ENCODE data around the gene AOC1. TPM values are rescaled to one million over a fixed set of nuclear protein-coding genes. Genes with fewer than 3 reads are reported as not detected.

Gene AOC1
- total and polyA plus RNA-seq, 4 donors, result 0.01 to 0.08 TPM; not detected in 2

DNA sequence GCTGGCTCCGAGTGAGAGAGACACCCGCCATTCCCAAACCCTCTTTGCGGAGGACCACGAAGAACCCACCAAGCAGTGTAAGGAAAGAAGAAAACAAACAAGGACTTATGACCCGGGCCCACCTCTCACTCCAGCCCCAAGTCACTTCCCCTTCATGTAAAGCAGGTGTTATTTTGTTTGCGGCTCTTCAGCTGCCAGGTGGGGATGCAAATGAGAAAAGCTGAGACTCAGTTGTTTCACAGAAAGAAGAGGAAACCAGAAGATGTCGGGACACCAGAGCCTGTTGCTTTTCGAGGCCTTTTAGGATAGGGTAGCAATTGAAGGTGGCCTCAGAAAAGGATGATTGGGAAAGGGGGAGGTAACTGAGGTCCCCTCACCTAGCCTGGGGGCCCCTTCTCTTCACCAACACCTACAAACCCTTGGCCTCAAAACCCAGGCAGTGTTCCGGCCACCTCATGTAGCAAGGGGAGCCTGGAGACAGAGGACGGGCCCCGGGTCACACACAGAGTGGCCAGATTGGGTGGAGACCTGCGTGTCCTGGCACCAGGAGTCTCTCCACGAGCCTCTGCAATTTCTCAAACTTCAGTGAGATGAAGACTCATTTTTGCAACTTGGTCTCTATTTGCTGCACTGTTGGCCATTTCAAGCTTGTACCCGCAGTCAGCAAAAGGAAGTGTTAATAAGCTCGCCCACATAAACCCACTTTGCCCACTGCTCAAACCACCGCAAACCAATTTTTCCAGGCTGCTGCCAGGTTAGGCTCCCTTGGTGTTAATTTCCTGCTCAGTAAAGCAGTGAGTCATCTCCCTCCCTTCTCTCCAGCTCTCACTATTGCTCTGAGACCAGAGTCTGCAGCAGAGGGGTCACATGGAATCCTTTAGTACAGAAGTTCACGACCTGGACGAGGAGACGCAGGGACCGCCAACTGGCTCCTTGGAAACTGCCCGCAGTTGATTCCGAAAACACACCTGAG is 45.5 kb downstream of the AOC1 start:
- H3K4me3 ChIP-seq (ENCODE audit: low read depth in 1 of 3, low read length in 3 of 3), result no peak overlapping the region
- peaks cover 2 to 17% (median 10%) of the 10 kb centered on the region in 4 donors for H3K4me1 ChIP-seq (ENCODE audit: control insufficient read depth in 4 of 4, insufficient read depth in 4 of 4, low read length in 3 of 4)
- H3K27ac ChIP-seq (ENCODE audit: low read depth in 1 of 2, low read length in 2 of 2), result no peak overlapping the region
- no peak for TF ChIP-seq EGR1 (IDR thresholded peaks at IDR 0.05; ENCODE audit: low read depth in 2 of 2)
- TF ChIP-seq FOXA1 (IDR thresholded peaks at IDR 0.05), result no peak
- TF ChIP-seq JUND (IDR thresholded peaks at IDR 0.05), result no peak
- TF ChIP-seq HNF4A (conservative IDR thresholded peaks at IDR 0.05), result no peak
- TF ChIP-seq YY1 (IDR thresholded peaks at IDR 0.05), result no peak
- TF ChIP-seq MAX (IDR thresholded peaks at IDR 0.05), result no peak
- TF ChIP-seq HNF4G (IDR thresholded peaks at IDR 0.05), result no peak
- TF ChIP-seq, protein P1, sequence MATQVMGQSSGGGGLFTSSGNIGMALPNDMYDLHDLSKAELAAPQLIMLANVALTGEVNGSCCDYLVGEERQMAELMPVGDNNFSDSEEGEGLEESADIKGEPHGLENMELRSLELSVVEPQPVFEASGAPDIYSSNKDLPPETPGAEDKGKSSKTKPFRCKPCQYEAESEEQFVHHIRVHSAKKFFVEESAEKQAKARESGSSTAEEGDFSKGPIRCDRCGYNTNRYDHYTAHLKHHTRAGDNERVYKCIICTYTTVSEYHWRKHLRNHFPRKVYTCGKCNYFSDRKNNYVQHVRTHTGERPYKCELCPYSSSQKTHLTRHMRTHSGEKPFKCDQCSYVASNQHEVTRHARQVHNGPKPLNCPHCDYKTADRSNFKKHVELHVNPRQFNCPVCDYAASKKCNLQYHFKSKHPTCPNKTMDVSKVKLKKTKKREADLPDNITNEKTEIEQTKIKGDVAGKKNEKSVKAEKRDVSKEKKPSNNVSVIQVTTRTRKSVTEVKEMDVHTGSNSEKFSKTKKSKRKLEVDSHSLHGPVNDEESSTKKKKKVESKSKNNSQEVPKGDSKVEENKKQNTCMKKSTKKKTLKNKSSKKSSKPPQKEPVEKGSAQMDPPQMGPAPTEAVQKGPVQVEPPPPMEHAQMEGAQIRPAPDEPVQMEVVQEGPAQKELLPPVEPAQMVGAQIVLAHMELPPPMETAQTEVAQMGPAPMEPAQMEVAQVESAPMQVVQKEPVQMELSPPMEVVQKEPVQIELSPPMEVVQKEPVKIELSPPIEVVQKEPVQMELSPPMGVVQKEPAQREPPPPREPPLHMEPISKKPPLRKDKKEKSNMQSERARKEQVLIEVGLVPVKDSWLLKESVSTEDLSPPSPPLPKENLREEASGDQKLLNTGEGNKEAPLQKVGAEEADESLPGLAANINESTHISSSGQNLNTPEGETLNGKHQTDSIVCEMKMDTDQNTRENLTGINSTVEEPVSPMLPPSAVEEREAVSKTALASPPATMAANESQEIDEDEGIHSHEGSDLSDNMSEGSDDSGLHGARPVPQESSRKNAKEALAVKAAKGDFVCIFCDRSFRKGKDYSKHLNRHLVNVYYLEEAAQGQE (IDR thresholded peaks at IDR 0.05), result no peak
- no peak for TF ChIP-seq GABPA (IDR thresholded peaks at IDR 0.05 in 1 of 2, conservative IDR thresholded peaks at IDR 0.05 in 1 of 2)
- TF ChIP-seq, protein P2, sequence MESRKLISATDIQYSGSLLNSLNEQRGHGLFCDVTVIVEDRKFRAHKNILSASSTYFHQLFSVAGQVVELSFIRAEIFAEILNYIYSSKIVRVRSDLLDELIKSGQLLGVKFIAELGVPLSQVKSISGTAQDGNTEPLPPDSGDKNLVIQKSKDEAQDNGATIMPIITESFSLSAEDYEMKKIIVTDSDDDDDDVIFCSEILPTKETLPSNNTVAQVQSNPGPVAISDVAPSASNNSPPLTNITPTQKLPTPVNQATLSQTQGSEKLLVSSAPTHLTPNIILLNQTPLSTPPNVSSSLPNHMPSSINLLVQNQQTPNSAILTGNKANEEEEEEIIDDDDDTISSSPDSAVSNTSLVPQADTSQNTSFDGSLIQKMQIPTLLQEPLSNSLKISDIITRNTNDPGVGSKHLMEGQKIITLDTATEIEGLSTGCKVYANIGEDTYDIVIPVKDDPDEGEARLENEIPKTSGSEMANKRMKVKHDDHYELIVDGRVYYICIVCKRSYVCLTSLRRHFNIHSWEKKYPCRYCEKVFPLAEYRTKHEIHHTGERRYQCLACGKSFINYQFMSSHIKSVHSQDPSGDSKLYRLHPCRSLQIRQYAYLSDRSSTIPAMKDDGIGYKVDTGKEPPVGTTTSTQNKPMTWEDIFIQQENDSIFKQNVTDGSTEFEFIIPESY (IDR thresholded peaks at IDR 0.05), result no peak
- no peak for TF ChIP-seq TAF1 (conservative IDR thresholded peaks at IDR 0.05)
- no peak for TF ChIP-seq SP1 (IDR thresholded peaks at IDR 0.05)
- no peak for TF ChIP-seq ATF3 (IDR thresholded peaks at IDR 0.05)
- TF ChIP-seq RXRA (IDR thresholded peaks at IDR 0.05), result no peak
- no peak for TF ChIP-seq FOXA2 (IDR thresholded peaks at IDR 0.05)
- H3K9me3 ChIP-seq (ENCODE audit: control insufficient read depth in 4 of 4, low read length in 3 of 4), result peaks cover 0 to 6% (median 2%) of the 10 kb centered on the region in 4 donors
- 62% methylated on average over 22 of the region's 22 CpGs for WGBS
- H3K9ac ChIP-seq (ENCODE audit: low read depth in 1 of 2, low read length in 2 of 2), result no peak overlapping the region
- DNase-seq (ENCODE audit: low spot score), result no peak
- no peaks in the 10 kb centered on the region for H3K36me3 ChIP-seq (ENCODE audit: control insufficient read depth in 4 of 4, insufficient read depth in 3 of 4, low read depth in 1 of 4, low read length in 3 of 4)
- H3K27me3 ChIP-seq (ENCODE audit: control insufficient read depth in 4 of 4, insufficient read depth in 4 of 4, low read length in 3 of 4), result peaks cover 0 to 3% (median 0%) of the 10 kb centered on the region in 4 donors

DNA sequence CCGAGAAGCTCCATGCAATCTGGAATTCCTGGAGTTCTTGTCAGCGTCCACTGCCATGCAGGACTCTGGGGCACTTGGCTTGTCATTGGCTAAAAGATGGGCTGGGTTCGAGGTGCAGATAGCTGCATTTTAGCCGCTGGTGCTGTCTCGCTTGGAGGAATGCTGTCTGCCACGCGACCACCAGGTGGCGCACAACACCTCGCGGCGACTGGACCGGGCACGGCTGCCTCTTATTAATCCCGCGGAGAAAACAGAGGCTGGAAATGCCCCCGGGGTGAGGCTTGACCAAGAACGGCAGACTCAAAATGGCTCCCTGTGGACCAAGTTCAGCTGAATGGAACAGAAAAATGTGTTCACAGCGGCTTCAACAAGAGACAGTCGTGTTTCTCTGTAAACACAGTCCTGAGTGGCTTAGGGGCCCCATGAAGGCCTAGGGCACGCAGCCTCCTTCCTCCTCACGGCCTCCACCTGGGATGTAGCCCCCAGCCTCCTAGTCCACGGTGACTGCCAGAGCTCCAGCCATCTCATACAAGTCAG is 46.2 kb downstream of the AOC1 start:
- 13% methylated on average over 22 of the region's 22 CpGs for WGBS
- no peak for TF ChIP-seq FOXA1 (IDR thresholded peaks at IDR 0.05)
- no peak for TF ChIP-seq GABPA (IDR thresholded peaks at IDR 0.05 in 1 of 2, conservative IDR thresholded peaks at IDR 0.05 in 1 of 2)
- peak; percentile 94 for TF ChIP-seq CTCF (IDR thresholded peaks at IDR 0.05; ENCODE audit: low read depth, low read length, missing input control)
- TF ChIP-seq SP1 (IDR thresholded peaks at IDR 0.05), result no peak
- peak; percentile 84 to 95 for TF ChIP-seq RAD21 (IDR thresholded peaks at IDR 0.05)
- TF ChIP-seq, protein P2 (IDR thresholded peaks at IDR 0.05), result no peak
- H3K27me3 ChIP-seq (ENCODE audit: control insufficient read depth in 4 of 4, insufficient read depth in 4 of 4, low read length in 3 of 4), result peaks cover 0 to 3% (median 0%) of the 10 kb centered on the region in 4 donors

More for the DNA sequence above, 46.2 kb downstream of the AOC1 start:
- DNase-seq (ENCODE audit: low spot score), result peak; percentile 87
- Histone ChIP-seq H3K4me1 (ENCODE audit: control insufficient read depth in 4 of 4, insufficient read depth in 4 of 4, low read length in 3 of 4) (peaks cover 2 to 17% (median 10%) of the 10 kb centered on the region in 4 donors), H3K36me3 (ENCODE audit: control insufficient read depth in 4 of 4, insufficient read depth in 3 of 4, low read depth in 1 of 4, low read length in 3 of 4) (no peaks in the 10 kb centered on the region), H3K9me3 (ENCODE audit: control insufficient read depth in 4 of 4, low read length in 3 of 4) (peaks cover 0 to 4% (median 2%) of the 10 kb centered on the region in 4 donors), H3K9ac (ENCODE audit: low read depth in 1 of 2, low read length in 2 of 2) (no peak overlapping the region), H3K4me3 (ENCODE audit: low read depth in 1 of 3, low read length in 3 of 3) (no peak overlapping the region), H3K27ac (ENCODE audit: low read depth in 1 of 2, low read length in 2 of 2) (no peak overlapping the region)

All from liver (tissue), 9 donors.